Measurements from ENCODE around the gene LAIR2.
"Not testable (repeated sequence)": the region's sequence is repeated elsewhere in the genome, so short reads cannot be mapped to it uniquely, and the experiment has no call there.

The LAIR2 gene

DNA sequence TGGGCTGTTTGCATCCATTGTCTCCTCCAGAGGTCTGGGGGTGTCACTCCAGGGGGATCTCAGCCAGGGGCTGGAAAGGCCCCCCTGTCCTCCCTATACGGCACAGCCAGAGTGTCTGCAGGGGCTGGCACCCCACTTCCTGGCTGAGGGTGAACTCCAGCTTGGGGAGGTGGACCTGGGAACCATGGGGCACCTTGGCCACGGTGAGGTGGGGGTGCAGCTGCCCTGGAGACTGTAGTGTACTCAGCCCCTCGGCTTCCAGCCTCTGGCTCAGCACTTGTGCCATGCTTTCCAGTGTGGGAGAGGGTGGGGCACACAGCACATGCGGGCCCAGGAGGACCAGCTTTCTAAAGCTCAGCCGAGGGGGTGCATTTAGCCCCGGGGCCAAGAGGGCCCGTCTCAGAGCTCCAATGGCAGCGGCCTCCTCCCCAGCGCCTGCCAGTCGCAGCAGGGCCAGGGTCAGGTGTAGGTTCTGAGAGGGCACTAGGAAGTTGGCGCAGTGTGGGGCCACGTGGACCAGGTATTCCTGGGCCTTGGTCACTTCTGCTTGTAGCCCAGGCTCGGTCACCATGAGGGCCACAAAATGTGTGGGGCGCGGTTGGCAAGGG is 40.5 kb upstream of the LAIR2 start:
- TF ChIP-seq, protein P1, sequence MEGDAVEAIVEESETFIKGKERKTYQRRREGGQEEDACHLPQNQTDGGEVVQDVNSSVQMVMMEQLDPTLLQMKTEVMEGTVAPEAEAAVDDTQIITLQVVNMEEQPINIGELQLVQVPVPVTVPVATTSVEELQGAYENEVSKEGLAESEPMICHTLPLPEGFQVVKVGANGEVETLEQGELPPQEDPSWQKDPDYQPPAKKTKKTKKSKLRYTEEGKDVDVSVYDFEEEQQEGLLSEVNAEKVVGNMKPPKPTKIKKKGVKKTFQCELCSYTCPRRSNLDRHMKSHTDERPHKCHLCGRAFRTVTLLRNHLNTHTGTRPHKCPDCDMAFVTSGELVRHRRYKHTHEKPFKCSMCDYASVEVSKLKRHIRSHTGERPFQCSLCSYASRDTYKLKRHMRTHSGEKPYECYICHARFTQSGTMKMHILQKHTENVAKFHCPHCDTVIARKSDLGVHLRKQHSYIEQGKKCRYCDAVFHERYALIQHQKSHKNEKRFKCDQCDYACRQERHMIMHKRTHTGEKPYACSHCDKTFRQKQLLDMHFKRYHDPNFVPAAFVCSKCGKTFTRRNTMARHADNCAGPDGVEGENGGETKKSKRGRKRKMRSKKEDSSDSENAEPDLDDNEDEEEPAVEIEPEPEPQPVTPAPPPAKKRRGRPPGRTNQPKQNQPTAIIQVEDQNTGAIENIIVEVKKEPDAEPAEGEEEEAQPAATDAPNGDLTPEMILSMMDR (IDR thresholded peaks at IDR 0.05; ENCODE audit: insufficient read depth, low read depth, low read length, missing control alignments), result no peak
- H3K4me3 ChIP-seq (ENCODE audit: low read length), result peak overlapping the region; percentile 81
- no peak for DNase-seq (ENCODE audit: low read depth)

DNA sequence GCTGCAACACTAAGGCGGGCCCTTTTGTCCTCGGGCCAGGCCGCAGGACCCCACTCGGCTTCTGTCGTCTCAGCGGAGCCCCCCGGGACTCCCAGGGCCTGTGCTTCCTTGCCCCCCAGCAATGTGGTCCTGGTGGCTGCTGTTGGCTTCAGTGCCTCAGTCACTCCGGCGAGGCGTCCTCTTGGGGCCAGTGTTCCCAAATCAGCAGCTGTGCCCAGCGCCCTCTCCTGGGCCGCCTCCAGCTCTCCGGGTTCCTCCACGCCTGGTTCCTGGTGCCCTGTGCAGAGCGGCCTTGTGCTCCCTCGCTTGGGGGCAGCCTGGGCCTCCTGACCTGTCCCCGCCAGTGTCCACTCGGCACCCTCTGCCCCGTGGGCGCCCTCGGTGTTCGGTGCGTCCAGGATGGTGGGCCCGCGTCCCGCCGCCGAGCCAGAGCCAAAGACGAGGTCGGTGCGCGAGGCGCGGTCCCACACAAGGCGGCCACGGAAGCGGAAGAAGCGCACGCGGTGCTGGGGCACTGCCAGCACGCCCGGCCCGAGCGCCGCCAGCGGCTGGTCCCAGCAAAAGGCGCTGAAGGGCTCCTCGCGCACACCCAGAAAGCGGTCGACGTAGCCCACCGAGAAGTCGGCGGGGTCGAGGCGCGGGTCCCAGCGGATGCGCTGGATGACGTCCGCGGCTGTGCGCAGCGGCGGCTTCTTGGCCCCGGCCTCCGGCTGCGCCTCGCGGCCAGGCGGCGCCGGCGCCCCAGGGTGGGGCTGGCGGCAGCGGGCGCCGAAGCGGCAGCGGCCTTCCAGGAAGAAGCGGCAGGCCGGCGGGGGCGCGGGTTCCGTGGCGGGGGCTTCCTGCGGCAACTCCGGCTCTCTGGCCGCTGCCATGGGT is 39.7 kb upstream of the LAIR2 start:
- DNase-seq (ENCODE audit: low read depth), result peak; percentile 70
- TF ChIP-seq, protein P1 (IDR thresholded peaks at IDR 0.05; ENCODE audit: insufficient read depth, low read depth, low read length, missing control alignments), result peak; percentile 44
- H3K4me3 ChIP-seq (ENCODE audit: low read length), result peak overlapping the region; percentile 81

DNA sequence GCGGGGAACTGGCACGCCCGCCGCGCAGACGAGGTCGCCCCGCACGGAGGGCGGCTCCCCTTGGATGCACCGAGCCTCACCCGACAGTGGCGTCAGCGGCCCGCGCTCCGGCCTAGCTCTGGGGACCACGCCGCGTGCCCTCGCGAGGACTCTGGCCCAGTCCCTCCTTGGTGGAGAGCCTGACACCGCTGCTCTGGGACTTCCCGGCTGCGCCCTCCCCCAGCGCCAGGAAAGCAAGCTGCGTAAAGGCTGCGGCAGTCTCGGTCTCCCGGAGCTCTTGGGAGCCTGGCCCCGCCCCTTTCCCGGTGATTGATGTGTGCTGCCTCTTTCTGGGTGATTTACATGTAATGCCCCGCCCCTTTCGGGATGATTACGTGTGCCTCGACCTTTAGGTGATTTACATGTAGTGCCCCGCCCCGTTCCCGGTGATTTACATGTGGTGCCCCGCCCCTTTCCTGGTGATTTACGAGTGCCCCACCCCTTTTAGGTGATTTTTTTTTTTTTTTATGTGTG is 39.0 kb upstream of the LAIR2 start, which contains the start of gene LENG9:
LENG9 (minus strand) TSS at position 248 of the 513 bp plus-strand sequence. CDS start 252 bp downstream, outside the sequence.
- peak; percentile 100 for DNase-seq (ENCODE audit: low read depth)
- peak within 1 kb of the TSS; percentile 81 for H3K4me3 ChIP-seq (ENCODE audit: low read length)
- TF ChIP-seq, protein P1 (IDR thresholded peaks at IDR 0.05; ENCODE audit: insufficient read depth, low read depth, low read length, missing control alignments), result no peak

DNA sequence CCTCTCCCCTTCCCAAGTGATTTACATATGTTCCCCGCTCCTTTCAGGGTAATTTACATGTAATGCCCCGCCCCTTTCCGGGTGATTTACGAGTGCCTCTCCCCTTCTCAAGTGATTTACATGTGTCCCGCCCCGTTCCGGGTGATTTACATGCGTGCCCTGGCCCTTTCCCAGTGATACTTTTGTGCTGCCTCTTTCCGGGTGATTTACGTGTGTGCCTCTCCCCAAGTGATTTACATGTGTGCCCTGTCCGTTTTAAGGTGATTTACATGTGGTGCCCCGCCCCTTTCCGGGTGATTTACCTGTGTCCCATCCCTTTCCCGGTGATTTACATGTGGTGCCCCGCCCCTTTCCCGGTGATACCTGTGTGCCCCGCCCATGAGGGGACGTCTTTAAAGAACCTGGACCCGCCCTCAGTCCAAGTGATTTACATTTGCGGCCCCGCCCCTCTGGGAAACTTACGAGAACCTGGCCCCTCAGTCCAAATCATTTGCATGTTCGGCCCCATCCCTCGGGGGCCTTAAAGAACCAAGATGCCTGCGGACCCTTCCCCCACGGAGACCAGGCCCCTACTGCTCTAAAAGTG is 38.5 kb upstream of the LAIR2 start:
- peak; percentile 100 for DNase-seq (ENCODE audit: low read depth)
- peak overlapping the region; percentile 81 for H3K4me3 ChIP-seq (ENCODE audit: low read length)
- TF ChIP-seq, protein P1 (IDR thresholded peaks at IDR 0.05; ENCODE audit: insufficient read depth, low read depth, low read length, missing control alignments), result no peak

DNA sequence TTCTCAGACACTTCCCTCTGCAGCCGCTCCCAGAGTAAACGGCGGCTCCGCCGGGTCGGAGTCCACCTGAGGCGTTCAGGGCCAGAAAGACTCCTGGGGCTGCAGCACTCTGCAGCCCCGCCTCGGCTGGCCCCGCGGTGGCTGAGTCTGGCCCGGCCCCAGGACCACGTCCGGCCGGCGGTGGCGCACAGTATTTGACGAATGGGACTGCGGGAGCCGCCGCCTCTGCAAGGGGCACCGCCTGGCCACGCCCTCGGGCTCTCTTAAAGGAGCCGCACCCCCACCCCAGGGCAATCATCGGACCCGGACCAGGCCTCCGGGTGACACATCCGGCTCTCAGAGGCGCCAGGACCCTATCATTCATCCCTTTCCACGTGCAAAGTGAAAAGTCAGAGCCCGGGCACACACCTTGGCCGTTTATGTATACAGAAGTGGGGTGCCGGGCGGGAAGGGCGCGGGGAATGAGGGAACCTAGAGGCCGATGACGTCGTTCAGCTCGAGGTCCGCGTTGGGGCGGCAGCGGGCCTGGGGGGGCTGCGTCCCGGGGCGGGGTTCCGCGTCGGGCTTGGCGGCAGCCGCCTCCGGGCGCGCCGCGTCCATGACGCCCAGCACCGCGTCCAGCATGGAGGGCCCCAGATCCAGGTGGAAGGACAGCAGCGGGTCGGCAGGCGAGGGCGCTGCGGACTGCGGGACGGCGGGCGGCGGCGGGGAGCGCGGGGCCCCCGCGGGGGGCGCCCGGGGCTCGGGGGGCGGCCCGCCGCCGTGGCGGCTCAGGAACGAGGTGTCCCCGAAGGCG is 37.8 kb upstream of the LAIR2 start:
- TF ChIP-seq, protein P1 (IDR thresholded peaks at IDR 0.05; ENCODE audit: insufficient read depth, low read depth, low read length, missing control alignments), result no peak
- DNase-seq (ENCODE audit: low read depth), result peak; percentile 86
- H3K4me3 ChIP-seq (ENCODE audit: low read length), result peak overlapping the region; percentile 81

DNA sequence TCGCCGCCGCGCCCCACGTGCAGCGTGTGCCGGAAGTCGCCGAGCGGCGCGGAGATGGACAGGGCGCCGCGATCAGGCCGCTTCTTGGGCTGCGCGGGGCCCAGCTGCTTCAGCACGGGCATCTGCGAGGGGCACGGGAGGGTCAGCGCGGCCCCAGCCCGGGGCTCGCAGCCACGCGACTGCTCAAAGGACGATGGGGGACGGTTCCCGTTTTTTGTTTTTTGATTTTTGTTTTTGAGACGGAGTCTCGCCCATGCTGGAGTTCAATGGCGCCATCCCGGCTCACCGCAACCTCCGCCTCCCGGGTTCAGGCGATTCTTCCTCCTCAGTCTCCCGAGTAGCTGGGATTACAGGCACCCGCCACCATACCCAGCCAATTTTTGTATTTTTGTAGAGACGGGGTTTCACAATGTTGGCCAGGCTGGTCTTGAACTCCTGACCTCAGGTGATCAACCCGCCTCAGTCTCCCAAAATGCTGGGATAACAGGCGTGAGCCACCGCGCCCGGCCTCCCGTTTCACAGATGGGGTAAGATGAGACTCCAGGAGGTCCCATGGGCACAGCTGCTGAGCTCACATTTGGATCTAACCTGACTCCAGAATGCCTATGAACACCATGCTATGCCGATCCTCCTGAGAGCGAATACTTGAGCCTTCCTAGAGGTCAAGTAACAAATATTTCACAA is 37.1 kb upstream of the LAIR2 start:
- H3K4me3 ChIP-seq (ENCODE audit: low read length), result peak overlapping the region; percentile 1
- TF ChIP-seq, protein P1 (IDR thresholded peaks at IDR 0.05; ENCODE audit: insufficient read depth, low read depth, low read length, missing control alignments), result no peak
- no peak for DNase-seq (ENCODE audit: low read depth)

DNA sequence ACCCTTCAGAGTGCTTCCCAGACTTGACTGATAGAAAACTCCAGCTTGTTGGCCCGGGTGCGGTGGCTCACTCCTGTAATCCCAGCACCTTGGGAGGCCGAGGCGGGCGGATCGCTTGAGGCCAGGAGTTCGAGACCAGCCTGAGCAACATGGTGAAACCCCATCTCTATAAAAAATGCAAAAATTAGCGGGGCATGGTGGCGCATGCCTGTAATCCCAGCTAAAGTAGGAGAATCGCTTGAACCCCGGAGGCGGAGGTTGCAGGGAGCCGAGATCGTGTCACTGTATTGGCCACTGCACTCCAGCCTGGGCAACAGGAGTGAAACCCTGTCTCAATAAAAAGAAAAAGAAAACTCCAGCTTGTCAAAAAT is 36.5 kb upstream of the LAIR2 start:
- DNase-seq (ENCODE audit: low read depth); H3K4me3 ChIP-seq (ENCODE audit: low read length): not testable (repeated sequence)

Measured in epithelial cell of esophagus (primary cell).